GM23338 (cell line): Measurements from ENCODE around the gene ZNF281. TPM values are rescaled to one million over a fixed set of nuclear protein-coding genes. Genes with fewer than 3 reads are reported as not detected.

Experiments
- ATAC-seq: fragments of 200-7000 bp; cut with Tn5 transposase; 3 replicates; pipeline ENCODE4 v1.9.1; 2020
- DNase-seq: peaks from one replicate; pipeline ENCODE4 v3.0.0-alpha.2; 2015; ENCODE audit warnings: low spot score
- H2AFZ ChIP-seq: fragments of 200-600 bp; sonication (generic); 2 replicates; pipeline ENCODE4 v1.8.0; 2016; ENCODE audit warnings: antibody characterized with exemption, mild to moderate bottlenecking, moderate library complexity
- H3F3A ChIP-seq: fragments of 200-600 bp; sonication (generic); replicated peaks from 2 replicates; pipeline ENCODE4 v1.8.0; 2017; ENCODE audit warnings: antibody characterized with exemption, mixed run types, low read depth
- H3K27ac ChIP-seq: fragments of 200-600 bp; sonication (generic); 2 replicates; pipeline ENCODE4 v1.6.1; 2016; ENCODE audit warnings: low read depth
- H3K27me3 ChIP-seq: fragments of 200-600 bp; sonication (generic); 2 replicates; pipeline ENCODE4 v1.8.0; 2016; ENCODE audit warnings: mild to moderate bottlenecking, mixed run types, moderate library complexity; ENCODE audit not compliant: insufficient read depth
- H3K36me3 ChIP-seq: fragments of 200-600 bp; sonication (generic); 2 replicates; pipeline ENCODE4 v1.8.0; 2016; ENCODE audit warnings: mild to moderate bottlenecking; ENCODE audit not compliant: insufficient read depth
- H3K4me1 ChIP-seq: fragments of 200-600 bp; sonication (generic); 2 replicates; pipeline ENCODE4 v1.8.0; 2016; ENCODE audit warnings: mild to moderate bottlenecking, moderate library complexity; ENCODE audit not compliant: insufficient read depth
- H3K4me2 ChIP-seq: fragments of 200-600 bp; sonication (generic); 2 replicates; pipeline ENCODE4 v1.7.1; 2017; ENCODE audit warnings: mixed run types
- H3K4me3 ChIP-seq: fragments of 200-600 bp; sonication (generic); 2 replicates; pipeline ENCODE4 v1.6.1; 2016; ENCODE audit warnings: mixed run types
- H3K79me2 ChIP-seq: fragments of 200-600 bp; sonication (generic); replicated peaks from 2 replicates; pipeline ENCODE4 v1.8.0; 2017; ENCODE audit warnings: mild to moderate bottlenecking; ENCODE audit not compliant: insufficient read depth
- H3K9me2 ChIP-seq: fragments of 200-600 bp; sonication (generic); 2 replicates; pipeline ENCODE4 v1.8.0; 2017; ENCODE audit not compliant: insufficient read depth
- H4K20me1 ChIP-seq: fragments of 200-600 bp; sonication (generic); replicated peaks from 2 replicates; pipeline ENCODE4 v1.8.0; 2017; ENCODE audit warnings: mild to moderate bottlenecking; ENCODE audit not compliant: insufficient read depth
- H3K27ac Mint-ChIP-seq: 2 replicates; pipeline ENCODE4 v1.8.0; 2020; ENCODE audit warnings: inconsistent platforms, mild to moderate bottlenecking, moderate library complexity, mixed read lengths
- H3K27me3 Mint-ChIP-seq: 3 replicates; pipeline ENCODE4 v1.8.0; 2022; ENCODE audit warnings: low read depth, mild to moderate bottlenecking, moderate library complexity, mixed read lengths, inconsistent platforms; ENCODE audit not compliant: insufficient read depth, poor library complexity
- H3K36me3 Mint-ChIP-seq: 3 replicates; pipeline ENCODE4 v1.8.0; 2021; ENCODE audit warnings: low read depth, mild to moderate bottlenecking, inconsistent platforms, moderate library complexity, mixed read lengths
- H3K4me1 Mint-ChIP-seq: 3 replicates; pipeline ENCODE4 v1.8.0; 2020; ENCODE audit warnings: mild to moderate bottlenecking, inconsistent platforms, mixed read lengths
- H3K4me3 Mint-ChIP-seq: 3 replicates; pipeline ENCODE4 v1.8.0; 2021; ENCODE audit warnings: moderate library complexity, mild to moderate bottlenecking, inconsistent platforms, mixed read lengths
- H3K9me3 Mint-ChIP-seq: 3 replicates; pipeline ENCODE4 v1.8.0; 2020; ENCODE audit warnings: moderate library complexity, mild to moderate bottlenecking, inconsistent platforms, mixed read lengths
- CTCF ChIP-seq, 2 experiments: fragments of 200-600 bp in 1 of 2; sonication (generic) in 1 of 2; conservative IDR thresholded peaks; 2 replicates each; pipeline versions ENCODE4 v1.5.1 to v1.6.1; 2016 to 2017; ENCODE audit warnings: antibody characterized with exemption in 2 of 2, low read depth in 2 of 2, mild to moderate bottlenecking in 2 of 2, moderate library complexity in 1 of 2
- ETS1 ChIP-seq: IDR thresholded peaks from 2 replicates; pipeline ENCODE4 v1.6.1; 2016; ENCODE audit warnings: antibody characterized with exemption
- EZH2 ChIP-seq: fragments of 200-600 bp; sonication (generic); IDR thresholded peaks from one replicate; pipeline ENCODE4 v1.8.0; 2017; ENCODE audit warnings: antibody characterized with exemption, mild to moderate bottlenecking, low read depth; ENCODE audit not compliant: unreplicated experiment
- JUNB ChIP-seq: IDR thresholded peaks from one replicate; pipeline ENCODE4 v1.6.1; 2016; ENCODE audit warnings: antibody characterized with exemption; ENCODE audit not compliant: unreplicated experiment
- NANOG ChIP-seq: IDR thresholded peaks from 2 replicates; pipeline ENCODE4 v1.6.1; 2016; ENCODE audit warnings: antibody characterized with exemption, borderline replicate concordance
- ZNF114 ChIP-seq: fragments of 250-450 bp; sonication (Bioruptor Pico); IDR thresholded peaks from 2 replicates; pipeline ENCODE4 v1.5.0; 2020; ENCODE audit warnings: mild to moderate bottlenecking, moderate library complexity
- ZNF331 ChIP-seq: fragments of 250-450 bp; sonication (Bioruptor Pico); IDR thresholded peaks from 2 replicates; pipeline ENCODE4 v1.5.0; 2020; ENCODE audit warnings: low read depth, mild to moderate bottlenecking, moderate library complexity
- polyA plus RNA-seq: library from polyadenylated mRNA; unstranded; fragments of >200 nt; fragmentation: Nextera tagmentation; extraction: Ambion mirVana; gene quantifications from 2 replicates; pipeline ENCODE4 v1.2.1, GENCODE V29; 2016
- total RNA-seq: library from RNA; depleted of rRNA; stranded (reverse); fragments of >200 nt; shearing (Covaris generic); gene quantifications from 2 replicates; pipeline ENCODE4 v1.2.3, GENCODE V29; 2014

ZNF281 gene
- total and polyA plus RNA-seq, 2 experiments from 2014 or later: 62.1 to 79.3 TPM

GRCh38 chr1:200374569-200375295, 35.1 kb downstream of the ZNF281 start:
- Mint-ChIP-seq H3K27me3 (no peaks in the 10 kb centered on the region), H3K4me3 (peak overlapping the region; percentile 73), H3K4me1 (peaks cover 71% of the 10 kb centered on the region), H3K27ac (peak overlapping the region; percentile 86), H3K36me3 (peaks cover 6% of the 10 kb centered on the region), H3K9me3 (no peaks in the 10 kb centered on the region)
- Histone ChIP-seq H3K4me2 (peak overlapping the region; percentile 68), H3K9me2 (no peaks in the 10 kb centered on the region), H3K36me3 (no peaks in the 10 kb centered on the region), H3K4me3 (peak overlapping the region; percentile 46), H3K79me2 (no peaks in the 10 kb centered on the region), H3F3A (no peaks in the 10 kb centered on the region), H3K27ac (peak overlapping the region; percentile 70), H3K27me3 (no peaks in the 10 kb centered on the region), H3K4me1 (peaks cover 63% of the 10 kb centered on the region), H4K20me1 (no peaks in the 10 kb centered on the region), H2AFZ (no peak overlapping the region)
- DNase-seq: no peak
- peak; percentile 26 for ATAC-seq
- TF ChIP-seq JUNB (no peak), ETS1 (no peak), NANOG (no peak), ZNF114 (CRISPR knock-in tag) (no peak), ZNF331 (CRISPR knock-in tag) (no peak), CTCF (conservative IDR thresholded peaks at IDR 0.05; ENCODE audit: low read depth in 2 of 2) (no peak)

GRCh38 chr1:200373811-200374231, 36.0 kb downstream of the ZNF281 start:
- H3K4me3 Mint-ChIP-seq: peak overlapping the region; percentile 73
- peaks cover 71% of the 10 kb centered on the region for H3K4me1 ChIP-seq
- no peaks in the 10 kb centered on the region for H3K36me3 ChIP-seq
- peak overlapping the region; percentile 68 for H3K4me2 ChIP-seq
- H3K27me3 Mint-ChIP-seq: peaks cover 3% of the 10 kb centered on the region
- ATAC-seq: peak; percentile 90
- H3K4me3 ChIP-seq: peak overlapping the region; percentile 46
- peak; percentile 73 for DNase-seq
- no peaks in the 10 kb centered on the region for H3K79me2 ChIP-seq
- TF ChIP-seq EZH2: no peak
- peak; percentile 38; the same call in 1 of the 2 replicates for TF ChIP-seq NANOG
- peak overlapping the region; percentile 70 for H3K27ac ChIP-seq
- no peaks in the 10 kb centered on the region for H3K9me3 Mint-ChIP-seq
- H4K20me1 ChIP-seq: no peaks in the 10 kb centered on the region
- H3K9me2 ChIP-seq: no peaks in the 10 kb centered on the region
- no peak overlapping the region for H2AFZ ChIP-seq
- no peaks in the 10 kb centered on the region for H3F3A ChIP-seq
- H3K36me3 Mint-ChIP-seq: peaks cover 12% of the 10 kb centered on the region
- H3K27ac Mint-ChIP-seq: peak overlapping the region; percentile 86
- no peaks in the 10 kb centered on the region for H3K27me3 ChIP-seq
- peaks cover 80% of the 10 kb centered on the region for H3K4me1 Mint-ChIP-seq
